ENCODE results near the gene NPR2.

Gene NPR2

GRCh38 chr9:35832814-35833213 lies 41.4 kb downstream of the NPR2 start:
- no peak for DNase-seq (ENCODE audit: low read depth)

GRCh38 chr9:35834260-35835215 lies 43.1 kb downstream of the NPR2 start:
- no peak for DNase-seq (ENCODE audit: low read depth)

GRCh38 chr9:35835216-35835632 lies 43.8 kb downstream of the NPR2 start:
- no peak for DNase-seq (ENCODE audit: low read depth)

GRCh38 chr9:35835766-35836165 lies 44.4 kb downstream of the NPR2 start:
- no peak for DNase-seq (ENCODE audit: low read depth)

GRCh38 chr9:35836595-35836994 lies 45.2 kb downstream of the NPR2 start:
- no peak for DNase-seq (ENCODE audit: low read depth)

GRCh38 chr9:35839926-35840325 lies 48.5 kb downstream of the NPR2 start:
- no peak for DNase-seq (ENCODE audit: low read depth)

GRCh38 chr9:35840881-35841644 lies 49.7 kb downstream of the NPR2 start:
- no peak for DNase-seq (ENCODE audit: low read depth)

GRCh38 chr9:35841645-35841900 lies 50.2 kb downstream of the NPR2 start:
- DNase-seq (ENCODE audit: low read depth): no peak

GRCh38 chr9:35842020-35842745 lies 50.8 kb downstream of the NPR2 start:
- no peak for DNase-seq (ENCODE audit: low read depth)

GRCh38 chr9:35842795-35843194 lies 51.4 kb downstream of the NPR2 start:
- no peak for DNase-seq (ENCODE audit: low read depth)

- DNase-seq (ENCODE audit: low read depth): no peak
Measured at GRCh38 chr9:35844628-35845270, 53.4 kb downstream of the NPR2 start.

- DNase-seq (ENCODE audit: low read depth): no peak
Measured at GRCh38 chr9:35845824-35846771, 54.7 kb downstream of the NPR2 start.

GRCh38 chr9:35847792-35848572 lies 56.6 kb downstream of the NPR2 start:
- no peak for DNase-seq (ENCODE audit: low read depth)

- no peak for DNase-seq (ENCODE audit: low read depth)
Measured at GRCh38 chr9:35852267-35852815, 61.0 kb downstream of the NPR2 start.

GRCh38 chr9:35852876-35853865 lies 61.8 kb downstream of the NPR2 start:
- DNase-seq (ENCODE audit: low read depth): no peak

- no peak for DNase-seq (ENCODE audit: low read depth)
Measured at GRCh38 chr9:35854091-35854762, 62.8 kb downstream of the NPR2 start.

- no peak for DNase-seq (ENCODE audit: low read depth)
Measured at GRCh38 chr9:35856206-35856605, 64.8 kb downstream of the NPR2 start.

GRCh38 chr9:35856882-35857281 lies 65.5 kb downstream of the NPR2 start:
- DNase-seq (ENCODE audit: low read depth): no peak
